ACHN (cell line): ENCODE measurements around the gene DDO.
A peak's percentile ranks its signal among the peaks of the same experiment; 100 is the strongest.
"Not testable (repeated sequence)": the region's sequence is repeated elsewhere in the genome, so short reads cannot be mapped to it uniquely, and the experiment has no call there.

Experiments
- DNase-seq: peaks from one replicate; pipeline ENCODE4 v3.0.0-alpha.2; 2015
- in situ Hi-C: cut with HindIII; loops from 2 replicates; pipeline ENCODE4 v1.10.0; 2017; ENCODE audit warnings: low sequenced_read_pairs, low pct_ligation_motif_present, low pct_unique_long_range_greater_than_20kb

DDO gene, protein sequence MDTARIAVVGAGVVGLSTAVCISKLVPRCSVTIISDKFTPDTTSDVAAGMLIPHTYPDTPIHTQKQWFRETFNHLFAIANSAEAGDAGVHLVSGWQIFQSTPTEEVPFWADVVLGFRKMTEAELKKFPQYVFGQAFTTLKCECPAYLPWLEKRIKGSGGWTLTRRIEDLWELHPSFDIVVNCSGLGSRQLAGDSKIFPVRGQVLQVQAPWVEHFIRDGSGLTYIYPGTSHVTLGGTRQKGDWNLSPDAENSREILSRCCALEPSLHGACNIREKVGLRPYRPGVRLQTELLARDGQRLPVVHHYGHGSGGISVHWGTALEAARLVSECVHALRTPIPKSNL

DNA sequence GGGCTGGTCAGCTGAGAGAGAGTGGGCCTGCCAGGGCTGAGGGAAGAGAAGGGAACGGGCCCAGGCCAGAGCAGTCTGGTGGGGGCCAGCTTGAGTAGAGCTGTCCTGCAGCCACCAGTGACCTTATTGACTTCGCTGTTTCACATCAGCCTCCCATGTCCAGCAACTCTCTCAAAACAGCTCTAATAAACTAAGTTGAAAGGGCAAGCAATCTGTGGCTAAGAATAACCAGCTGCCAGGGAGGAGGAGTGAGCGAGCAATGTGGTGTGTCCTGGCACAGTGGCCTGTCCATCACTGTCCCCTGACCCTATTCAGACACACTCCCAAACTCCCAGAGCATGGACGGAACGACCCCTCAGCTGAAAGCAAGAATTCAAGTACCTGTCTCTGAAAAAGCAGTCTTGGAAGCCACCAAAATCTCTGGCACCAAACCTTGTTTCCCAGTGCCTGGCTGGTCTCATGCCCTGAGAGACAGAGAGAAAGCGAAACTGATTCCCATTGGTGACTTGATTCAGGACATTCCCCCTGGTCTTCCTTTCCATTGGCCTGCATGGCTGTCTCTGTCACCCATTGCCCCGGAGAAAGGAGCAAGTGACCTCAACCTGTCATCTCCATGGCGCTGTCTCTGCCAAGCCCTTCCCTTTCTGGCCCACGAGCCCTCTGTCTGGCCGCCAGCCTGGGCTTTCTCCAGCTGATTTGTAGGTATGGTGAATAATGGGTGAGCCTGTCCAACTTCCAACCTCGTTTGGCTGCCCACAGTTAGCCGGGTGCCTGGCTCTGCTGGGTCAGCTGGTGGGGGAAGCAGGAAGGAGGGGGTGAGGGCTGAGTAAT lies at the start of gene DDO:
DDO (minus strand) TSS at position 490 of the 831 bp plus-strand sequence. CDS start 2,113 bp downstream, outside the sequence.
- peak; percentile 72 for DNase-seq
- in situ Hi-C loops: no loop called here

DNA sequence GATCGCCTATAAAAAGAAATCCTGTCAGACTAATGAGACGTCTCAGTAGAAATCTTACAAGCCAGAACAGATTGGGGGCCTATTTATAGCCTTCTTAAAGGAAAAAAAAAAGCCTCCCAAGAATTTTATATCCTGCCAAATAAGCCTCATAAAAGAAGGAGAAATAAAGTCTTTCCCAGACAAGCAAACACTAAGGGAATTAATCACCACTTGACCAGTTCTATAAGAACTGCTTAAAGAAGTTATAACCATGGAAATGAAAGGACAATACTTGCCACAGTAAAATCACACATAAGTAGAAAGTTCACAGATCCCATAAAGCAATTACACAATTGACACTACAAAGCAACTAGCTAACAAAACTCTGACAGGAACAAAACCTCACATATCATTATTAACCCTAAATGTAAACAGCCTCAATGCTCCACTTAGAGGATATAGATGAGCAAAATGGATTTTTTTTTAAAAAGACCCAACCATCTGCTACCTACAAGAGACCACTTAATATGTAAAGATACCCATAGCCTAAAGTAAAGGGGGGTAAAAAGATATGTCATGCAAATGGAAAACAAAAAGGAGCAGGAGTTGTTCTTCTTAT lies 47.6 kb upstream of the DDO start:
- DNase-seq: no peak
- in situ Hi-C loops: no loop called here

DNA sequence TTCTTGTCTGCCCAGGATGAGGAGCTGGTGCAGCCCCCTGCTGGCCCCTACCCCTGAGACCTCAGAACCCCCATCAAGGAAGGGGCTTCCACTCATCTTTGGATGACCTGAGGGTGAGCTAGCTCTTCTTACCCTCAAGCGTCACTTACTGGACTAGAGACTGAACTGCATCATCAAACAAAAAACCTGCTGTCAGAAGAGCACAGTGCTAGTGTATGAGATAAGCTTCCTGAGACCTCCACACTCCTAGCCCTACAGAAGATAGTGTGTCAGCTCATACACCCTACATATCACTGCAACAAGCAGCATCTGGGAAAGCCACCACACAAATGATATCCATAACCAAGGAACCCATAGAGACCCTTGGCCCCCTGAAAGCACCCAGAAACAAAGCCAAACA lies 46.0 kb upstream of the DDO start:
- no peak for DNase-seq
- in situ Hi-C loops: no loop called here

DNA sequence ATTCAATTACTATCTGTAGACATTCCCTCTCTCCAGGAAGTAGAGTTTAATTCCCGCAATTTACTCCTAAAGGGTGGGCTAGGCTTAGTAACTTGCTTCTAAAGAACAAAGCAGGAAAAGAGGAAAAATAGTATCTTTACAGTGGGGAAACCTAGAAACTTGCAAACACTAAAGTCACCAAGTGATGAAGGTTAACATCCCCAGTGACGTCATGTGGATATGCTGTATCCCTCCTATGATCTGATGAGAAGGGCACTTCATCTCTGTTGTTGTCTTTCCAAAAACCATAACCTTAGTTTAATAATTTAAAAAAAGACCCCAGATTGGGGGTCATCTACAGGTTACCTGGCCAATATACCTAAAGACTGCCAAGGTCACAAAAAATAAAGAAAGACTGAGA lies 43.8 kb upstream of the DDO start:
- in situ Hi-C loops: no loop called here
- no peak for DNase-seq

DNA sequence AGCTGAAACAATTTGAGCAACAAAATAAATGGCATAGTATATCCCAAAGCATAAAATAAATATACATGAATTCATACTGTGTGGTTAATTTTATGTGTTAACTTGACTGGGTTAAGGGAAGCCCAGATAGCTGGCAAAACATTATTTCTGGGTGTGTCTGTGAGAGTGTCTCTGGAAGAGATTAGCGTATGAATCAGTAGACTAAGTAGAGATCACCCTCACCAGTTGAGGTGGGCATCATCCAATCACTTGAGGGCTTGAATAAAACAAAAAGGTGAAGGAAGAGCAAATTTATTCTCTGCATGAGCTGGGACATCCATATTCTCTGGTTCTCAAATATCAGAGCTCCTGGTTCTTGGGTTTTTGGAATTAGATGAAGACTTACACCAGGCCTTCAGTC lies 43.1 kb upstream of the DDO start:
- no peak for DNase-seq
- in situ Hi-C loops: no loop called here

DNA sequence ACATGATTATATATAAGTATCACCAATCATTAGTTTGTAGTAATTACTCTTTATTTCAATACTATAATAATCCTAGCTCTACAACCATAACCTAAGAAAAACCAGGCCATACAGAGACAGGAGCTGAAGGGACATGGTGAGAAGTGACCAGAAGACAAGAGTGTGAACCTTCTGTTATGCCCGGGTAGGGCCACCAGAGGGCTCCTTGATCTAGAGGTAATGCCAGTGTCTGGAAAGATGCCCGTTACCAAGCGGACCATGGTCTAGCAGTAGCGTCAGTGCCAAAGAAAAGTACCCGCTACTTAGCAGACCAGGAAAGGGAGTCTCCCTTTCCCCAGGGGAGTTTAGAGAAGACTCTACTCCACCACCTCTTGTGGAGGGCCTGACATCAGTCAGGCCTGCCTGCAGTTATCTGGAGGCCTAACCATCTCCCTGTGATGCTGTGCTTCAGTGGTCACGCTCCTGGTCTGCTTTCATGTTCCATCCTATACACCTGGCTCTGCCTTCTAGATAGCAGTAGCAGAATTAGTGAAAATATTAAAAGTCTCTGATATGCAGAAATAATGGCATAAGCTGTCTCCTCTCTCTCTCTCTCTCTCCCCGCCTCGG lies 42.3 kb upstream of the DDO start:
- DNase-seq: peak; percentile 78
- in situ Hi-C loops: not testable (repeated sequence)

DNA sequence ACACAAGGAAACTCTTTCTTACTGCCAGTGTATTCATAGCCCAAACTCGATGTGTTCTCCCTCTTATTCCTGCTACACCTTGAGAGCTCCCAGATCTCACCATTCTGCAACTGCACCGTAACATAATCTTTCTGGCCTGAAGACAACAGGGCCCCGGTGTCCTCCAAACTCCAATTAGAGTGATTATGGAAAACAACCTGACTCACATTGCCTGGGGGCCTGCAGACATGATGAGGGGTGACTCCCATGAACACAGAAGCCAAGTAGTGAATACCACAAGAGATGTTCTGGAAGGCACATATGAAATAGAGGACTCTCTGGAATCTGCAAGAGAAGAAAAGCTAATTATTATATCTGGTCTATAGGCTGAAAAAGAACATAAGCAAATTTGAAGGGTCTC lies 41.3 kb upstream of the DDO start:
- DNase-seq: no peak
- in situ Hi-C loops: no loop called here

DNA sequence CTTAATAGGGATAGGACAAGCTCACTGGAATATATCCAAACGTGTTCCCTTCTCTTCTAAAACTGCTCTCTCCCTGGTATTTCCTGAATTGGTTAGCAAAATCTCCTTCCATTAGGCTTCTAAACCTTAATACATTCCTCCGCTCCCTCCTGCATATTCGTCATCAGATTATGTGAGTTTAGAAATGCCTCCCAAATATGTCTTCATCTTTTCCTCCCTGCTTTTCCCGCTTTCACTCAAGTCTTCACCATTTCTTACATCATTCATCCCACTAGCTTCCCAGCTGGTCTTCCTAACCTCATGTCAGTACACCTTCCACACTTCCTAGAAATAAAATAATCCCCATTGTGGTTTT lies 34.1 kb upstream of the DDO start:
- in situ Hi-C loops: no loop called here

DNA sequence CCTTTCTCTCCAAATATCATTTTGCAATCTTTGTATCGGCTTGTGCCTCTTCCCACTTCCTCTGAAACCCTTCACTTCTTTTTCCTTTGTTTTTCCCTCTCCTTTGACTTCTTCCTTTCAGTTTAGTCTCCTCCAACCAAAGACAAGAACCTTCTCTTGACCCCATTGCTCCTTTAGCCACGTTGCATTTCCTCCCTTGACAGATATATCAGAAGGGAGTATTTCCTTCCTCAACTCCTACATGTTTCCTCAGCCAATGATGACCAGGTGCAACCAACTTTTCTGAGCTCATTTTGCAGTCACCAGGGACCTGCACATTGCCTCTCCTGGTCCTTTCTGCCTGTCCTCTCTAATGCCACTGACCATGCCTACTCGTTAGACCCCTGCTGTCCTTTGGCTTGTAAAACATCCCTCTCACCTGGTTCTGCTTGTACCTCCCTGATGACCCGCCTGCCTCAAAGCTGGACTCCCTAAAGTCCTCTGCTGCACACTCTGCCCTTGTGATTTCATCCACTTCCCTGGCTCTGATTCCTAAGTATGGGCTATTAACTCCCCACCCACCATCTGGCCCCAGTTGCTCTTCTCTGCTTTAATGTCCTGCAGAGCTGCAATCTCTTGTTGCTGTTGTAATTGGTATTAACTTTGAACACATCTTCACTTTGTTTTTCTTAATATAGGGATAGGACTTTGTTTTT lies 33.6 kb upstream of the DDO start:
- in situ Hi-C loops: no loop called here
- DNase-seq: no peak

More for the DNA sequence above, 34.1 kb upstream of the DDO start:
- no peak for DNase-seq

DNA sequence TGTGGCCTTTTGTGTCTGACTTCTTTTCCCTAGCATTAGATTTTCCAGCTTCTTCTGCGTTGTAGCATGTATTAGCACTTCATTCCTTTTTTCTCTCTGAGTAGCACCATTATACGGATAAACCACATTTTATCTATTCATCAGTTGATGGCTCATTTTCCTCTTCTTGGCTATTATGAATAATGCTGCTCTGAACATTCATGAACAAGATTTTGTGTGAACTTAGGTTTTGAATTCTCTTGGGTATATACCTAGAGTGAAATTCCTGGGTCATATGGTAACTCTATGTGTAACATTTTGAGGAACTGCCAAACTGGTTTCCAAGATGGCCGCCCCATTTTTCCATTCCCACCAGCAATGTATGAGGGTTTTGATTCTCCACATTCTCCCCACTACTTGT lies 32.4 kb upstream of the DDO start:
- DNase-seq: no peak
- in situ Hi-C loops: no loop called here

DNA sequence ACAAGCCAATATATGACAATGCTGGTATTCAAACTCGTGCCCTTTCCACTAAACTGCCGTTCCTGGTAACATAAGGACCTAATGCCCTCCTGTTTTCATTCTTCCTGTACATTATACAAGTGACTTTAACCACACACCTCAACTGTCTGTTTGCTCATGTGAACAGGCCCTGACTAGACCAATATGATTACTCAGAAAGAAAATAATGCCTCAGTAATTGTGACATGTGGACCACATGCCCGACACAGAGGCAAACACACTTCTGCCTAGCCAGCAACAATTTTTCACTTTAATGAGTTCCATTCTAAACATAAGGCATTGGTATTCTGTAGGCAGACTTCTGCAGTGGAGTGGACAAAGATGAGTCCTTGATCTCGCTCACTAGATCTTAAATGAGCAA lies 31.0 kb upstream of the DDO start:
- no peak for DNase-seq
- in situ Hi-C loops: no loop called here

DNA sequence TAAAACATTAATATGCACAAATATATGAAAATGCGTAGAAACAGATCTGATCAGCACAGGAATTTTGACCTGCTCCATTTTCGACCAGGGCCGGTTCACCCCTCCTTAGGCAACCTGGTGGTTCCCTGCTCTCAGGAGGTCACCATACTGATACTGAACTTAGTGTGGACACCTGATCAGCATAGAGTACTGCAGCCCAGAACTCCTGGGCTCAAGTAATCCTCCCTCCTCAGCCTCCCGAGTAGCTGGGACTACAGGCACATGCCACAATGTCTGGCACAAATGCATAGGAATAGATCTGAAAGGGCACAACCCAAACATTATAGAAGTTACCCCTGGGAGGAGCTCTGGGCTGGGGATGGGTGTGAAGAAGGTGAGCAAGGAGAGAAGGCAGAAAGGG lies 24.7 kb upstream of the DDO start:
- in situ Hi-C loops: no loop called here
- no peak for DNase-seq

DNA sequence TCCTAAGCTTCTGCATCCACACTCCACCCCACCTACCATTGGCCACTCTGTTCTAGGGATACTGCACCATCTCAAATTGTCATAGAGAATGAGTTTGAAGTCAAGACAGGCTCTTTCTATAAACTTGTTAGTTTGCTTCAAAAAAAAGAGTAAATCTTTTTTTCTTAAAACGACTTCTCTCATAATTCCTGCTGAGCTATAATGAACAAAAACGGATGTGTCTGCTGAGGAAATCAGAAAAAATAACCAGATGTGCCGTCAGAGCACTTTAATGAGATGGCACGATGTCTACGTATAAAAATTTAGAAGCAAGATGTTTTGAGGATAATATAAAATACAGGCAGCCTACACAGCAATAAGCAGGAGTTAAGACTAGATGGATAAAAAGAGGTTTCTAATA lies 24.0 kb upstream of the DDO start:
- in situ Hi-C loops: no loop called here
- no peak for DNase-seq

DNA sequence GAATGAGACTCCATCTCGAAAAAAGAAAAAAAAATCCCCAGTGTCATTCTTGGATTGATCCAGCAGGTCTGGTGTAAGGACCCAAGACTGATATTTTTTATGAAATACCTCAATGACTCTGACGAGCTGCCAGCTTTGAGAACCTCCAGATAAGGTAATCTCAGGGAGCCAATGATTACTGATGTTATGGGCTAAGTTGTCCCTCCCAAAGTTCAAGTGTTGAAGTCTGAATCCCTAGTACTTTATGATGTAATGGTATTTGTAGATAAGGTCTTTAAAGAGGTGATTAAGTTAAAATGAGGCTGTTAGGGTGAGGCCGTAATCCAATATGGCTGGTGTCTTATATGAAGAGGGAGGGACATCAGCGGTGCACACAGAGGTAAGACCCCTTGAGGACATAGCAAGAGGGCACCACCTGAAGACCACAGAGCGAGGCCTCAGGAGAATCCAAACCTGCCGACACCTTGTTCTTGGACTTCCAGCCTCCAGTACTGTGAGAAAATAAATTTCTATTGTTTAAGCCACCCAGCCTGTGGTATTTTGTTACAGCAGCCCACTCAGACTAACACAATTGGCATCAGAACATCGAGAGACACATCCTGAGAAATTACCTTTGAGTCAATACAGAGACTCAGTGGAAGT lies 19.7 kb upstream of the DDO start:
- in situ Hi-C loops: no loop called here
- DNase-seq: no peak

DNA sequence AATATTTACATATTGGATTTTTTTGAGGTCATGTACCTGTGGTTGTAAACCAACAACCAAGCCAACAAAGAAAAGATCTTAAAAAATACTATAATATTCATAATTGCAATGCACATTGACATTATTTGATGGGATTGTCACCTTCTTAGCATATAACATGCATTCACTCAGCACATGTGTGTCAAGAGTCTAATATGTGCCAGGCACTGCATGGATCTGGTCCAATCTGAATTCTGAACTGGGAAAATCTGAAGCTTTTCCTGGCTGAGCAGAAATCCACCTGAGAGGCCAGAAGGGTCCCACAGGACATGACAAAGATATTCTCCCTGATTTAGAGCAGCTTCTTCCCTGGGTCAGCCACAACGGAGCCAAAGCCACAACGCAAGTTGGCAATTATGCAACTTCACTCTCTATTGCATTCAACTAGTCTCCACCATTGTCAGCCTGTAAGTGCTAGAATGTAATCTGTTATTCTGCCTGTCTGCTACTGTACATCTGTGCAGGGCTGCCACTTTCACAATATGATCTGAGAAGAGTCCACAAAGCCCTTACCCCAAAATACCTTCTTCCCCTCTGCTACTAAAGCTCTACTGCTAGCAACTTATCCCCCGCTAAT lies 17.0 kb upstream of the DDO start:
- in situ Hi-C loops: no loop called here

DNA sequence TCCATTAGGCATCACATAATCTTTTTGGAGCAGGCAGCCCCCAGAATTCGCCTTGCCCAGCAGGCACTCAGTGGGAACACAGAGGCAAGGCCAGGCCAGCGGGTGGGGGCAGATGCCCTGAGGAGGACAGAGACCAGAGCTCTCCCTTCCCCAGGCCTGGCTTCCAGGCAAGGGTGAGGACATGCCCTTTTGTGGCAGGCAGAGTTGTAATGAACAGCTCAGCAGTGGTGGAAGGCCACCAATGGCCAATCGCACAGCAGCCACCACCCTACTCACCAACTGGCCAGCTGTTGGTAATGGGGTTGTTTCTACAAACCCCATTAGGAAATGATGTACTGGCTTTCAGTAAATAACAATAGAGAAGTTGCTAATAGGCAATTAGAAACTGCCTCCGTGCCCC lies 15.4 kb upstream of the DDO start:
- in situ Hi-C loops: no loop called here
- no peak for DNase-seq

More for the DNA sequence above, 17.0 kb upstream of the DDO start:
- no peak for DNase-seq

DNA sequence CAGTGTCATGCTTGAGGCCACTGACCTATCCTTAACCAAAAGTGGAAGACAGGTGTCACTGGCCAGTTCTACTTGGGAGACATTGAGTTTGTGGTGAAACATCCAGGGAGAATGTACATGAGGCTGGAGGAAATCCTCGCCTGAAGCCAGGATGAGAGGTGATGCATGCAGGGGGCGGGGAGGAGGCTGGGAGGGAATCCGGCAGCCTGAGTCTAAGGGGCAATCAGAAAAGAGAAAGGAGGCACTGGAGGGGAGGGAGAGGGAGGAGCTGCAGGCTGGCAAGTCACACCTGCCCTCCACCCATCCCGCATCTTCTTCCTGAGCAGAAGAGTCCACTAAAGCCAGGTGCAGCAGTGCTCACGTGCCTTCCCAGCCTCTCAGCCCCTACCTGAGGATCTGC lies 14.9 kb upstream of the DDO start:
- in situ Hi-C loops: no loop called here

DNA sequence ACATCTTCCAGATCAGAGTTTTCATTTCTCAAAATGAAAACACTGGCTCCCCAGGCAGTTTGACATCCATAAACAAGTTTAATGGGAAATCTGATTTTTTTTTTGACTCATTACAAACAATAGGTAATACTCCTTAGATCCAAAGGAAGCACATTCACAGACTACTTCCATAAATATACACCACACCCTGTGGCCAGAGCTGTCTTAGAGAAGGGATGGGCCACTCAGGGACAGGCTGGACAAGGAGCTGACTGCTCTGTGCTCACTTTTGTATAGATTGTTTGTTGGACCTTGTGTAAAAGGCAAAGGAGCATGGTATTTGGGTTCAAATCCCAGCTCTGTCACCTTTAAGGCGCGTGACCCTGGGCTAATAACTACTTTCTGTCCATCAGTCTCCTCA lies 12.8 kb upstream of the DDO start:
- no peak for DNase-seq
- in situ Hi-C loops: no loop called here

More for the DNA sequence above, 14.9 kb upstream of the DDO start:
- DNase-seq: no peak
